ENCODE results near the gene TAS1R2. TPM values are rescaled to one million over a fixed set of nuclear protein-coding genes. Genes with fewer than 3 reads are reported as not detected.

TAS1R2 gene
- total RNA-seq, 4 donors from 2014 or later, result not detected

- H3K36me3 ChIP-seq, result no peaks in the 10 kb centered on the region
- H3K4me1 ChIP-seq, result no peaks in the 10 kb centered on the region
- 70 to 79% methylated on average over 4 to 8 of the region's 9 CpGs for WGBS, 2 donors (ENCODE audit: low coverage in 1 of 2)
- no peak for ATAC-seq
- H3K9me3 ChIP-seq, result no peaks in the 10 kb centered on the region
- H3K27me3 ChIP-seq, result peaks cover 20% of the 10 kb centered on the region
- no peak overlapping the region for H3K4me3 ChIP-seq
- TF ChIP-seq CTCF (IDR thresholded peaks at IDR 0.05) (no peak), EP300 (IDR thresholded peaks at IDR 0.05) (no peak), POLR2A (IDR thresholded peaks at IDR 0.05) (no peak), POLR2AphosphoS5 (IDR thresholded peaks at IDR 0.05) (no peak)
- H3K27ac ChIP-seq, result no peak overlapping the region
These were observed 1.6 kb upstream of the TAS1R2 start for GRCh38 chr1:18861082-18861481.

DNA sequence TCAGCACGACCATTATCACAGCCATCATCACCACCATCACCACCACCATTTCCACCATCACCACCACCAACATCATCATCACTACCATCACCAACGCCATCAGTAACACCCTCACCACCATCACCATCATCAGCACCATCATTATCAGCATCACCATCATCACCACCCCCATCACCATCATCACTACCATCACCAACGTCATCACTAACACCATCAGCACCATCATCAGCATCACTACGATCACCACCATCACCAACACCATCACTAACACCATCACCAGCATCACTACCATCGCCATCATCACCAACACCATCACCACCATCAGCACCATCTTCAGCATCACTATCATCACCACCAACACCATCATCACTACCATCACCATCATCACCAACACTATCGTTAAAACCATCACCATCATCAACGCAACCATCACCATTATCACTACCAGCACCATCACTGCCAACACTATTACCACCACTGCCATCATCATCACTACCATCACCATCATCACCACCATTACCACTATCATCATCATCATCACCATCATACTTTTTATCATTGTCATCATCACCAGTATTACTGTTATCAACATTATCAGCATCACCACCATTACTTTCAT is 1.3 kb downstream of the TAS1R2 start:
- ATAC-seq, result no peak
- Histone ChIP-seq H3K36me3 (no peaks in the 10 kb centered on the region), H3K9me3 (no peaks in the 10 kb centered on the region), H3K4me1 (no peaks in the 10 kb centered on the region), H3K4me3 (no peak overlapping the region), H3K27ac (no peak overlapping the region), H3K27me3 (peaks cover 20% of the 10 kb centered on the region)
- no peak for TF ChIP-seq CTCF (IDR thresholded peaks at IDR 0.05)
- no peak for TF ChIP-seq POLR2AphosphoS5 (IDR thresholded peaks at IDR 0.05)
- TF ChIP-seq POLR2A (IDR thresholded peaks at IDR 0.05), result no peak
- no peak for TF ChIP-seq EP300 (IDR thresholded peaks at IDR 0.05)
- 84 to 94% methylated on average over 7 of the region's 7 CpGs for WGBS, 2 donors (ENCODE audit: low coverage in 1 of 2)

GRCh38 chr1:18856435-18856834 is 3.0 kb downstream of the TAS1R2 start:
- Histone ChIP-seq H3K9me3 (no peaks in the 10 kb centered on the region), H3K36me3 (no peaks in the 10 kb centered on the region), H3K27me3 (peaks cover 31% of the 10 kb centered on the region), H3K4me1 (no peaks in the 10 kb centered on the region), H3K4me3 (no peak overlapping the region), H3K27ac (no peak overlapping the region)
- no peak for ATAC-seq
- WGBS, 2 donors (ENCODE audit: low coverage in 1 of 2), result 88 to 100% methylated on average over 1 of the region's 1 CpG
- no peak for TF ChIP-seq CTCF (IDR thresholded peaks at IDR 0.05)
- no peak for TF ChIP-seq POLR2AphosphoS5 (IDR thresholded peaks at IDR 0.05)
- no peak for TF ChIP-seq POLR2A (IDR thresholded peaks at IDR 0.05)
- TF ChIP-seq EP300 (IDR thresholded peaks at IDR 0.05), result no peak

DNA sequence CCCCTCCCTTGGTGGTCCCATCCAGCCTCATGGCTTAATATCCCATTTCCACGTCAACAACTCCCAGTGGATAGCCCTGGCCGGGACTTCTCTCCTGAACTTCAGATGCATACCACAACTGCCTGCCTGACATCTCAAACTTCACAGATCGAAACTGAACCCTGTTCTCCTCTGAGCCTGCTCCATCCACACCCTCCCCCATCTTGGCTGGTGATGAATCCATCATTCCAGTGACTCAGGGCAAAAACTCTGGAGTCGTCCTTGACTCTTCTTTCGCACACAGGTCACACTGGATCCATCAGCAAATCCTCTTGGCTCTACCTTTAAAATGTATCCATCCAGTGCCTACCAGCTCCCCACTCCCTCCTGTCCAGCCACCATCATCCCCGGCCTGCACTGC is 3.9 kb downstream of the TAS1R2 start:
- WGBS, 2 donors (ENCODE audit: low coverage in 1 of 2), result 58 to 71% methylated on average over 6 of the region's 6 CpGs
- H3K36me3 ChIP-seq, result no peaks in the 10 kb centered on the region
- peaks cover 40% of the 10 kb centered on the region for H3K27me3 ChIP-seq
- no peak overlapping the region for H3K27ac ChIP-seq
- H3K4me1 ChIP-seq, result no peaks in the 10 kb centered on the region
- ATAC-seq, result no peak
- no peak overlapping the region for H3K4me3 ChIP-seq
- TF ChIP-seq EP300 (IDR thresholded peaks at IDR 0.05) (no peak), CTCF (IDR thresholded peaks at IDR 0.05) (no peak), POLR2AphosphoS5 (IDR thresholded peaks at IDR 0.05) (no peak), POLR2A (IDR thresholded peaks at IDR 0.05) (no peak)
- H3K9me3 ChIP-seq, result no peaks in the 10 kb centered on the region

- H3K4me1 ChIP-seq, result no peaks in the 10 kb centered on the region
- peaks cover 49% of the 10 kb centered on the region for H3K27me3 ChIP-seq
- H3K27ac ChIP-seq, result no peak overlapping the region
- TF ChIP-seq POLR2A (IDR thresholded peaks at IDR 0.05) (no peak), POLR2AphosphoS5 (IDR thresholded peaks at IDR 0.05) (no peak), CTCF (IDR thresholded peaks at IDR 0.05) (no peak), EP300 (IDR thresholded peaks at IDR 0.05) (no peak)
- no peak overlapping the region for H3K4me3 ChIP-seq
- WGBS, 2 donors (ENCODE audit: low coverage in 1 of 2), result 87% methylated on average over 16 of the region's 49 CpGs; no CpG with 5 or more reads in 1 of the 2 donors
- H3K9me3 ChIP-seq, result no peaks in the 10 kb centered on the region
- H3K36me3 ChIP-seq, result no peaks in the 10 kb centered on the region
- ATAC-seq, result no peak
These were observed 5.0 kb downstream of the TAS1R2 start for GRCh38 chr1:18854331-18855025.

All from gastroesophageal sphincter (tissue), 4 donors.